ENCODE data around the gene GEMIN7. TPM values are rescaled to one million over a fixed set of nuclear protein-coding genes. Genes with fewer than 3 reads are reported as not detected.

GEMIN7 gene
- polyA plus RNA-seq, 12 donors = 14.0 to 26.1 (median 22.3) TPM; not detected in 1

GRCh38 chr19:45079911-45080370, 881 bp downstream of the GEMIN7 start:
- DNase-seq = no peak

GRCh38 chr19:45082170-45082569, 3.1 kb downstream of the GEMIN7 start:
- no peak for DNase-seq

GRCh38 chr19:45086480-45086879, 7.4 kb downstream of the GEMIN7 start:
- DNase-seq = no peak

GRCh38 chr19:45087531-45087930, 8.5 kb downstream of the GEMIN7 start:
- no peak for DNase-seq

GRCh38 chr19:45090034-45090433, 11.0 kb downstream of the GEMIN7 start:
- DNase-seq = no peak

- DNase-seq = no peak
These were observed 11.5 kb downstream of the GEMIN7 start for GRCh38 chr19:45090606-45091005.

- peak; percentile 100 for DNase-seq
These were observed 12.2 kb downstream of the GEMIN7 start for GRCh38 chr19:45091031-45091923.

GRCh38 chr19:45092747-45093678, 14.0 kb downstream of the GEMIN7 start, which contains the start of gene PPP1R37:
Gene PPP1R37 (plus strand): TSS chr19:45093179. CDS start chr19:45093326, 147 bp downstream.
- peak; percentile 97 for DNase-seq

- DNase-seq = no peak
These were observed 15.1 kb downstream of the GEMIN7 start for GRCh38 chr19:45094137-45094536.

GRCh38 chr19:45094707-45095106, 15.6 kb downstream of the GEMIN7 start:
- DNase-seq = no peak

- DNase-seq = no peak
These were observed 16.7 kb downstream of the GEMIN7 start for GRCh38 chr19:45095496-45096413.

- no peak for DNase-seq
These were observed 17.6 kb downstream of the GEMIN7 start for GRCh38 chr19:45096700-45097099.

GRCh38 chr19:45097450-45097775, 18.4 kb downstream of the GEMIN7 start:
- DNase-seq = no peak

GRCh38 chr19:45097776-45098520, 18.9 kb downstream of the GEMIN7 start:
- no peak for DNase-seq

GRCh38 chr19:45098521-45099466, 19.7 kb downstream of the GEMIN7 start:
- DNase-seq = no peak

- DNase-seq = no peak
These were observed 20.6 kb downstream of the GEMIN7 start for GRCh38 chr19:45099467-45100191.

GRCh38 chr19:45100201-45100600, 21.1 kb downstream of the GEMIN7 start:
- DNase-seq = no peak

GRCh38 chr19:45100846-45101252, 21.8 kb downstream of the GEMIN7 start:
- no peak for DNase-seq

GRCh38 chr19:45101806-45102205, 22.7 kb downstream of the GEMIN7 start:
- no peak for DNase-seq
